ENCODE measurements around the gene WAS. TPM values are rescaled to one million over a fixed set of nuclear protein-coding genes. Genes with fewer than 3 reads are reported as not detected.

WAS gene
- polyA plus RNA-seq, 3 donors = 22.8 to 159 (median 38.0) TPM

GRCh38 chrX:48684134-48684533 is 535 bp downstream of the WAS start:
- peak overlapping the region; percentile 75 for H3K9ac ChIP-seq (ENCODE audit: insufficient read depth, low read length, poor library complexity, severe bottlenecking)
- peak overlapping the region; percentile 78 for H3K4me2 ChIP-seq (replicated peaks; ENCODE audit: extremely low read depth, low read length, poor library complexity, severe bottlenecking)
- Mint-ChIP-seq H3K9me3 (peaks cover 0 to 4% (median 2%) of the 10 kb centered on the region in 7 donors), H3K27me3 (ENCODE audit: low read depth in 3 of 3) (peaks cover 0 to 10% (median 0%) of the 10 kb centered on the region in 3 donors), H3K27ac (peak overlapping the region; percentile 94 to 99 (median 97)), H3K4me1 (peaks cover 70% of the 10 kb centered on the region), H3K4me3 (peak overlapping the region; percentile 94 to 95), H3K36me3 (peaks cover 42 to 43% of the 10 kb centered on the region in 2 donors)
- H4K20me1 ChIP-seq (ENCODE audit: insufficient read depth, low read length) = peaks cover 25% of the 10 kb centered on the region
- intact Hi-C loops (cut with micrococcal nuclease) = loop anchor here in 1 of 2 donors (10.0 kb wide), 1 partner anchor 231 kb away; the partner anchor contains the start of genes PIM2 and SLC35A2
- H3K79me2 ChIP-seq (ENCODE audit: insufficient read depth, low read length) = peaks cover 57% of the 10 kb centered on the region
- 86% methylated on average over 1 of the region's 7 CpGs for WGBS (ENCODE audit: insufficient coverage)
- H3K36me3 ChIP-seq (replicated peaks in 1 of 2; ENCODE audit: control insufficient read depth in 1 of 2, insufficient read depth in 2 of 2, low read length in 2 of 2) = peaks cover 29 to 39% of the 10 kb centered on the region in 2 donors
- H3K4me3 ChIP-seq (replicated peaks in 1 of 3; ENCODE audit: low read depth in 2 of 3, low read length in 3 of 3) = peak overlapping the region; percentile 59 to 91 (median 84)
- H3K27me3 ChIP-seq (ENCODE audit: control insufficient read depth in 2 of 2, insufficient read depth in 2 of 2, low read length in 2 of 2) = no peaks in the 10 kb centered on the region
- H3K9me3 ChIP-seq (replicated peaks in 1 of 2; ENCODE audit: control insufficient read depth in 1 of 2, insufficient read depth in 1 of 2, low read length in 2 of 2) = no peaks in the 10 kb centered on the region
- no peak for DNase-seq
- peaks cover 65 to 86% of the 10 kb centered on the region in 2 donors for H3K4me1 ChIP-seq (ENCODE audit: control insufficient read depth in 1 of 2, insufficient read depth in 2 of 2, low read length in 2 of 2)
- peak overlapping the region; percentile 98 to 99 for H3K27ac ChIP-seq (ENCODE audit: low read depth in 1 of 2, low read length in 2 of 2)
- peak overlapping the region; percentile 26 for H2AFZ ChIP-seq (ENCODE audit: insufficient read depth, low read depth, low read length, poor library complexity, severe bottlenecking)
- TF ChIP-seq, protein P1, sequence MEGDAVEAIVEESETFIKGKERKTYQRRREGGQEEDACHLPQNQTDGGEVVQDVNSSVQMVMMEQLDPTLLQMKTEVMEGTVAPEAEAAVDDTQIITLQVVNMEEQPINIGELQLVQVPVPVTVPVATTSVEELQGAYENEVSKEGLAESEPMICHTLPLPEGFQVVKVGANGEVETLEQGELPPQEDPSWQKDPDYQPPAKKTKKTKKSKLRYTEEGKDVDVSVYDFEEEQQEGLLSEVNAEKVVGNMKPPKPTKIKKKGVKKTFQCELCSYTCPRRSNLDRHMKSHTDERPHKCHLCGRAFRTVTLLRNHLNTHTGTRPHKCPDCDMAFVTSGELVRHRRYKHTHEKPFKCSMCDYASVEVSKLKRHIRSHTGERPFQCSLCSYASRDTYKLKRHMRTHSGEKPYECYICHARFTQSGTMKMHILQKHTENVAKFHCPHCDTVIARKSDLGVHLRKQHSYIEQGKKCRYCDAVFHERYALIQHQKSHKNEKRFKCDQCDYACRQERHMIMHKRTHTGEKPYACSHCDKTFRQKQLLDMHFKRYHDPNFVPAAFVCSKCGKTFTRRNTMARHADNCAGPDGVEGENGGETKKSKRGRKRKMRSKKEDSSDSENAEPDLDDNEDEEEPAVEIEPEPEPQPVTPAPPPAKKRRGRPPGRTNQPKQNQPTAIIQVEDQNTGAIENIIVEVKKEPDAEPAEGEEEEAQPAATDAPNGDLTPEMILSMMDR (IDR thresholded peaks at IDR 0.05) = no peak

DNA sequence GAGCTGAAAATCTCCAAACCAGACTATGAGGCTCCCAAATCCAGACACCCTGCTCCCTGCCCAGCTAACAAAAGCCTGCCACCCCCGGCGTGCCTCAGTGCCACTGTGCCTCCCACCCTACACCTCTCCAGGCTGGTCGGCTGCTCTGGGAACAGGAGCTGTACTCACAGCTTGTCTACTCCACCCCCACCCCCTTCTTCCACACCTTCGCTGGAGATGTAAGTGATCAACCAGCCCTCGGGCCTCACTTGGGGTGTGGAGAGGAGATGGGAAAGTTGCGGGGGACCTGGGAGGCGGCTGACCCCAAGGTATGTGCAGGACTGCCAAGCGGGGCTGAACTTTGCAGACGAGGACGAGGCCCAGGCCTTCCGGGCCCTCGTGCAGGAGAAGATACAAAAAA is 1.8 kb downstream of the WAS start:
- Mint-ChIP-seq H3K4me3 (peak overlapping the region; percentile 16 to 95), H3K36me3 (peaks cover 47% of the 10 kb centered on the region in 2 donors), H3K27me3 (ENCODE audit: low read depth in 3 of 3) (peaks cover 0 to 10% (median 0%) of the 10 kb centered on the region in 3 donors), H3K9me3 (peaks cover 0 to 4% (median 2%) of the 10 kb centered on the region in 7 donors), H3K4me1 (peaks cover 62% of the 10 kb centered on the region), H3K27ac (peak overlapping the region in 6 of 7 donors; percentile 22 to 99 (median 98))
- DNase-seq = no peak
- H2AFZ ChIP-seq (ENCODE audit: insufficient read depth, low read depth, low read length, poor library complexity, severe bottlenecking) = no peak overlapping the region
- peak overlapping the region; percentile 78 for H3K4me2 ChIP-seq (replicated peaks; ENCODE audit: extremely low read depth, low read length, poor library complexity, severe bottlenecking)
- intact Hi-C loops (cut with micrococcal nuclease) = loop anchor here in 1 of 2 donors (10.0 kb wide), 1 partner anchor 229 kb away; the partner anchor contains the start of genes PIM2 and SLC35A2
- H3K27ac ChIP-seq (ENCODE audit: low read depth in 1 of 2, low read length in 2 of 2) = peak overlapping the region; percentile 38 to 98
- H3K79me2 ChIP-seq (ENCODE audit: insufficient read depth, low read length) = peaks cover 57% of the 10 kb centered on the region
- no peaks in the 10 kb centered on the region for H3K27me3 ChIP-seq (ENCODE audit: control insufficient read depth in 2 of 2, insufficient read depth in 2 of 2, low read length in 2 of 2)
- H4K20me1 ChIP-seq (ENCODE audit: insufficient read depth, low read length) = peaks cover 28% of the 10 kb centered on the region
- WGBS (ENCODE audit: insufficient coverage) = no CpG with 5 or more reads among the region's 12 CpGs
- H3K4me3 ChIP-seq (replicated peaks in 1 of 3; ENCODE audit: low read depth in 2 of 3, low read length in 3 of 3) = peak overlapping the region in 1 of 3 experiments; percentile 84
- peaks cover 52 to 74% of the 10 kb centered on the region in 2 donors for H3K4me1 ChIP-seq (ENCODE audit: control insufficient read depth in 1 of 2, insufficient read depth in 2 of 2, low read length in 2 of 2)
- H3K36me3 ChIP-seq (replicated peaks in 1 of 2; ENCODE audit: control insufficient read depth in 1 of 2, insufficient read depth in 2 of 2, low read length in 2 of 2) = peaks cover 39 to 51% of the 10 kb centered on the region in 2 donors
- H3K9me3 ChIP-seq (replicated peaks in 1 of 2; ENCODE audit: control insufficient read depth in 1 of 2, insufficient read depth in 1 of 2, low read length in 2 of 2) = no peaks in the 10 kb centered on the region
- peak overlapping the region; percentile 75 for H3K9ac ChIP-seq (ENCODE audit: insufficient read depth, low read length, poor library complexity, severe bottlenecking)
- TF ChIP-seq, protein P1 (IDR thresholded peaks at IDR 0.05) = no peak

Data from CD14-positive monocyte (primary cell).